ENCODE data around the gene KCNMB4.
A peak's percentile ranks its signal among the peaks of the same experiment; 100 is the strongest.

Gene KCNMB4

DNA sequence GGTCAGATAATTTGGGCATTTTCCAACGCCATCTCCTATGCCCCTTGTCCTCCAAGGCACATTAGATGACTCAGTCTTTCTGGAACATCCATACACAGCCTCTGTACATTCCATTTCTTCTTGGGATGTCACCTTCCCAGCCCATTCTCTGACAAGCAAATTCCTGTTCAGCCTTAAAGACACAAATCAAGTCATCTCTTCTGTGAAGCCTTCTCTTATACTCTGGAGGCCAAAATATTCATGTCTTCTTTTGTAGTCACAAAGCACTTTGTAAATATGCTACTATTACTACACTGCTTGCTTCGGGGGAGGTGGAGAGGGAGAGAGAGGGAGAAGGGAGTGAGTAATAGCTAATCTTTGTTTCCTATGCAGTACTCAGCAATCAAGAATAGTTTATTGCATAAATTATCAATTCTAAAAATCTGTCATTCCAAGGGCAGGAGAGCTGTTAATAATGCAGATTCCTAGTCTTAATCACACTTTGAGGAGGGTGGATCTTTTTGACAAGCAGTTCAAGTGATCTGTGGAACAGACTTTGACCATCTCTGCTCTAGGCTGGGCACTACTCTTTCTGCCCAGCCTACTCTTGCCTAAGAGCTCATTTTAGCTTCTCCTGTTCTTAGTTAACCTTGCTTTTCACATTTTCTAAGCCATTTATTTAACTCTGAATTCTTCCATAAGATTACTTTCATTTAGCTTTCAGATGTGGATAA lies 27.9 kb downstream of the KCNMB4 start:
- H3K4me3 ChIP-seq (replicated peaks; ENCODE audit: low read depth, low read length) = no peak overlapping the region
- no peak for DNase-seq (ENCODE audit: extremely low read depth, insufficient read length)
- TF ChIP-seq CTCF (IDR thresholded peaks at IDR 0.05; ENCODE audit: insufficient read depth, low read length, poor library complexity, severe bottlenecking) = no peak
- H3K27me3 ChIP-seq (replicated peaks; ENCODE audit: control insufficient read depth, insufficient read depth, low read length) = no peaks in the 10 kb centered on the region
- no peaks in the 10 kb centered on the region for H3K36me3 ChIP-seq (ENCODE audit: control insufficient read depth, insufficient read depth, low read length)

- H3K4me3 ChIP-seq (replicated peaks; ENCODE audit: low read depth, low read length) = no peak overlapping the region
- DNase-seq (ENCODE audit: extremely low read depth, insufficient read length) = no peak
- H3K27me3 ChIP-seq (replicated peaks; ENCODE audit: control insufficient read depth, insufficient read depth, low read length) = no peaks in the 10 kb centered on the region
- no peak for TF ChIP-seq CTCF (IDR thresholded peaks at IDR 0.05; ENCODE audit: insufficient read depth, low read length, poor library complexity, severe bottlenecking)
- no peaks in the 10 kb centered on the region for H3K36me3 ChIP-seq (ENCODE audit: control insufficient read depth, insufficient read depth, low read length)
These were observed 31.9 kb downstream of the KCNMB4 start for GRCh38 chr12:70398002-70398401.

GRCh38 chr12:70398862-70399261 lies 32.8 kb downstream of the KCNMB4 start:
- Histone ChIP-seq H3K36me3 (ENCODE audit: control insufficient read depth, insufficient read depth, low read length) (no peaks in the 10 kb centered on the region), H3K4me3 (replicated peaks; ENCODE audit: low read depth, low read length) (no peak overlapping the region), H3K27me3 (replicated peaks; ENCODE audit: control insufficient read depth, insufficient read depth, low read length) (no peaks in the 10 kb centered on the region)
- no peak for DNase-seq (ENCODE audit: extremely low read depth, insufficient read length)
- TF ChIP-seq CTCF (IDR thresholded peaks at IDR 0.05; ENCODE audit: insufficient read depth, low read length, poor library complexity, severe bottlenecking) = no peak

DNA sequence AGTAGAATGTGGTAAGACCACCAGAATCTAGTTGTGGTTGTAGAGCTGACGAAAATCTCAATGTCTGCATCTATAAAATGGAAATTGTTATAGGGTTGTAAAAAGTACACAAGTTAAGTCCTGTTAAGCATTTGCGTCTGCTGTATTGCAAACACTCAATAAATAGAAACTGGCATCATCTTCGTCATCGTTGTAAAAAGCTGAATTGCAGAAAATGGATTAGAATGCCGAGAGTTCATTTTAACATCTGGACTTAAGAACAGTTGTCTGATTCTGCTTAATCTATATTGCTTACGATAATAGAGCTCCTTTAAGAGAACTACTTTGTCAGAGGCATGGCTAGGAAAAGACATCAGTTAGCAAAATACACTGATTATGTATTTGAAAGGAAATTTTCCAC lies 33.2 kb downstream of the KCNMB4 start:
- Histone ChIP-seq H3K27me3 (replicated peaks; ENCODE audit: control insufficient read depth, insufficient read depth, low read length) (no peaks in the 10 kb centered on the region), H3K36me3 (ENCODE audit: control insufficient read depth, insufficient read depth, low read length) (no peaks in the 10 kb centered on the region), H3K4me3 (replicated peaks; ENCODE audit: low read depth, low read length) (no peak overlapping the region)
- no peak for DNase-seq (ENCODE audit: extremely low read depth, insufficient read length)
- TF ChIP-seq CTCF (IDR thresholded peaks at IDR 0.05; ENCODE audit: insufficient read depth, low read length, poor library complexity, severe bottlenecking) = no peak

DNA sequence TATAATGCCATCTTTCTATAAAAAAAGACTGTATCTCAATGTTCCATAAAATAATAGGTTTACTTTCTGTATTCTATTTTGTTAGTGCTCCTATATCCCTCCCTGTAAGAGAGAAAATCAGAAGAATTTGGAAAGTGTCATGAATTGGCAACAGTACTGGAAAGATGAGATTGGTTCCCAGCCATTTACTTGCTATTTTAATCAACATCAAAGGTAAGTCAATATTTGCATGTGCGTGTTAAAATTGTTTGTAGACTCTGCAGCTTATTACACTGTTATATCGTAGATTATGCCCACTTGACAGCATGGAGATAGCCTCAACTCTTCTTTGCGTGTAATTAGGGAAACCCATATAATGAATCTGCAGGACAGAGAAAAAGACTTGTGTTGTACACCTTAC lies 34.0 kb downstream of the KCNMB4 start:
- Histone ChIP-seq H3K4me3 (replicated peaks; ENCODE audit: low read depth, low read length) (no peak overlapping the region), H3K27me3 (replicated peaks; ENCODE audit: control insufficient read depth, insufficient read depth, low read length) (no peaks in the 10 kb centered on the region), H3K36me3 (ENCODE audit: control insufficient read depth, insufficient read depth, low read length) (no peaks in the 10 kb centered on the region)
- no peak for TF ChIP-seq CTCF (IDR thresholded peaks at IDR 0.05; ENCODE audit: insufficient read depth, low read length, poor library complexity, severe bottlenecking)
- DNase-seq (ENCODE audit: extremely low read depth, insufficient read length) = no peak

DNA sequence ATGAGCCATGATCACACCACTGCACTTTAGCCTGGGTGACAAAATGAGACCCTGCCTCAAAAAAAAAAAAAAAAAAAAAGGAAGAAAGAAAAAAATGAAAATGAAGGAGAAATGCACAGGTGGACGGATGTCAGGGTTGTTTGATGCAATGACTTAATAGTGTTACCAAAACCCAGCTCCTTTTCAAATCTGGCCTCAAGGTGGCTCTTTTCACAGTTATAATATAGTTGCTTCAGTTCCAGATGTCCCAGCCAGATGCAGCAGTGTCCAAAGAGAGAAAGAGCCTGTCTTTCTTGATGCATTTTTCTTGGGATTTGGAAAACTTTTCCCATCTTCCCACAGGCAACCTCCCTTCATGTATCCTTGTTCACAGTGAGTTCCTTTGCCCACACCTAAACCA lies 36.5 kb downstream of the KCNMB4 start:
- peak; percentile 16 for TF ChIP-seq CTCF (IDR thresholded peaks at IDR 0.05; ENCODE audit: insufficient read depth, low read length, poor library complexity, severe bottlenecking)
- no peak overlapping the region for H3K4me3 ChIP-seq (replicated peaks; ENCODE audit: low read depth, low read length)
- H3K36me3 ChIP-seq (ENCODE audit: control insufficient read depth, insufficient read depth, low read length) = no peaks in the 10 kb centered on the region
- no peaks in the 10 kb centered on the region for H3K27me3 ChIP-seq (replicated peaks; ENCODE audit: control insufficient read depth, insufficient read depth, low read length)
- no peak for DNase-seq (ENCODE audit: extremely low read depth, insufficient read length)
